Mammary epithelial cell (primary cell): ENCODE results near the gene EIF2D.

Source experiments
- EZH2 ChIP-seq: IDR thresholded peaks from 2 replicates; pipeline ENCODE4 v1.6.1; 2012; ENCODE audit warnings: low read length, inconsistent platforms, borderline replicate concordance
- TF ChIP-seq, protein P1 (sequence below), 2 donors: IDR thresholded peaks in 1 of 2; conservative IDR thresholded peaks in 1 of 2; 2 replicates each; pipeline ENCODE4 v1.5.1; 2011 to 2012; ENCODE audit warnings: inconsistent platforms in 2 of 2, low read length in 2 of 2, mild to moderate bottlenecking in 2 of 2, control low read depth in 1 of 2, low read depth in 1 of 2; ENCODE audit not compliant: insufficient read depth in 1 of 2; ENCODE audit errors: extremely low read depth in 1 of 2

GRCh38 chr1:206643118-206643698 is 30.9 kb upstream of the EIF2D start:
- TF ChIP-seq, protein P1, sequence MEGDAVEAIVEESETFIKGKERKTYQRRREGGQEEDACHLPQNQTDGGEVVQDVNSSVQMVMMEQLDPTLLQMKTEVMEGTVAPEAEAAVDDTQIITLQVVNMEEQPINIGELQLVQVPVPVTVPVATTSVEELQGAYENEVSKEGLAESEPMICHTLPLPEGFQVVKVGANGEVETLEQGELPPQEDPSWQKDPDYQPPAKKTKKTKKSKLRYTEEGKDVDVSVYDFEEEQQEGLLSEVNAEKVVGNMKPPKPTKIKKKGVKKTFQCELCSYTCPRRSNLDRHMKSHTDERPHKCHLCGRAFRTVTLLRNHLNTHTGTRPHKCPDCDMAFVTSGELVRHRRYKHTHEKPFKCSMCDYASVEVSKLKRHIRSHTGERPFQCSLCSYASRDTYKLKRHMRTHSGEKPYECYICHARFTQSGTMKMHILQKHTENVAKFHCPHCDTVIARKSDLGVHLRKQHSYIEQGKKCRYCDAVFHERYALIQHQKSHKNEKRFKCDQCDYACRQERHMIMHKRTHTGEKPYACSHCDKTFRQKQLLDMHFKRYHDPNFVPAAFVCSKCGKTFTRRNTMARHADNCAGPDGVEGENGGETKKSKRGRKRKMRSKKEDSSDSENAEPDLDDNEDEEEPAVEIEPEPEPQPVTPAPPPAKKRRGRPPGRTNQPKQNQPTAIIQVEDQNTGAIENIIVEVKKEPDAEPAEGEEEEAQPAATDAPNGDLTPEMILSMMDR (conservative IDR thresholded peaks at IDR 0.05 in 1 of 2, IDR thresholded peaks at IDR 0.05 in 1 of 2; ENCODE audit: extremely low read depth in 1 of 2, insufficient read depth in 1 of 2, low read depth in 1 of 2, low read length in 2 of 2) = no peak
- no peak for TF ChIP-seq EZH2
